OCI-M2 (cell line): Measurements from ENCODE around the gene RTN3.
"Not testable (repeated sequence)": the region's sequence is repeated elsewhere in the genome, so short reads cannot be mapped to it uniquely, and the experiment has no call there.

Experiments used
- DNase-seq: peaks from one replicate; lab custom pipeline; 2025; ENCODE audit not compliant: unreplicated experiment; lab: John Stamatoyannopoulos, UW

RTN3 gene

DNA sequence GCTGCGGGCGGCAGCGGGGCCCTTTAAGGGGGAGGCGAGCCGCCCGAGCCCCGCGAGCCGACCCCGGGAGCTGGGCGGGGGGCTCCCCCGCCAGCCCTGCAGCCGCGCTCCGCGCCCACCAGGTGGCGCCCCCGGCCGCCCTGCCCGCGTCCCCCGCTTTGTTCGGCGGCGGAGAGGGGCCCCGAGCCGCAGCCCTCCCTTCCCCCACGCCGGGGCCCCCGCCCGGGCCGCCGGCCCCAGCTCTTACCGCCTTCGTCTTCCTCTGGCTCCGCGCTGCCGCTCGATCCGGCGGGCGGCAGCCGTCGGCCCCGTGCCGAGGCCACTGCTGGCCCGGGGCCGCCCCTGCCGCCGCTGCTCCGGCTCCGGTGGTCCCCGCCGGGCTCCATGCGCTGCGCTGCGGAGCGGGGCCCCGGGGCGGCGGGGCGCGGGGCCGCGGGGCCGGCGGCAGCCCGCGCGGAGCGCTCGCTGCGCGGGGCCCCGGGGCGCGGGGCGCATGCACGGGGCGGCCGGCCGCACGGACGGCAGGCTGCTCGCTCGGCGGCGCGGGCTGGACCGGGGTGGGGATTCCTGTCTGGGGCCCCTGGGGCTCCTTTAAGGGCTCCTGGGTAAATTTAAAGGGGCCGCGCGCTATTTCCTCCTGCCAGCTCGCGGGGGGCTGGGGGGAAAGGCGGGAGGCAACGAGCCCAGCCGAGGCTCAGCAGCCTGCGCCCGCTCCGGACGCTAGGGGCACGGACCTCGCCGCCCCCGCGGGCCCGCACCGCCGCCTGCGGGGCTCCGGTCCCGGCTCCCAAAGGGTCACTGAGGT lies 87.1 kb downstream of the RTN3 start, which contains the start of gene ZFTA:
ZFTA (minus strand) TSS at position 539 of the 805 bp plus-strand sequence; CDS start at position 386, 153 bp downstream.
- no peak for DNase-seq

DNA sequence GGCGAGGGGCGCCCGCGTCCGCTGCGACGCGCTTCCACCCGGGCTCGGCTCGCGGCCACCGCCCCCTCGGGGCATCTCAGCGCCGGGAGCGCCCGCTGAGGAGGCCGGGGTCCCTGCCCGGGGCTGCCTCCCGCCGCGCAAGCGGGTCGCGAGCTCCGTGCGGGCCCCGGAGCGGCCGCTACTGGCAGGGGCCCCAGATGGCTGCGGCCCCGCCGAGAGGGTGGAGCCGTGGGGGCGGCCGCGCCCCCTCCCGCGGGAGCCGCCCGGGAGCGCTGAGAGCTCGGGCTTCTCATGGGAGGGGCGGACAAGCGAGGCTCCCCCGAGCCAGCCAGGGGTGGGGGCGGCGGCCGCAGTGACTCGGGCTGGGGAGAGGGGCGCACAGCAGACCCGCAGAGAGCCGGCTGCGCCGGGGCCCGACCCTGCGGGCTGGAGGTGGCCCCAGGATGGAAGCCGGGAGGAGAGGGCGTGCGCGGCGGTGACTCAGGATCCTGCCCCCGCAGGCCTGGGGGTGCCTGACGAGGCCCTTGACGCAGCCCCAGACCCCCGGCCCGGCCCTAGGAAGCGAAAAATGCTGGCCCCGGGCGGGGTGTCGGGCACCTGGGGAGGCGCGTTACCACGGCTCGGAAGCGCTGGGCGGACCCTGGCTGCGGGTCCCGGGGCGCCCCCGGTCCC lies 87.9 kb downstream of the RTN3 start:
- DNase-seq = no peak

DNA sequence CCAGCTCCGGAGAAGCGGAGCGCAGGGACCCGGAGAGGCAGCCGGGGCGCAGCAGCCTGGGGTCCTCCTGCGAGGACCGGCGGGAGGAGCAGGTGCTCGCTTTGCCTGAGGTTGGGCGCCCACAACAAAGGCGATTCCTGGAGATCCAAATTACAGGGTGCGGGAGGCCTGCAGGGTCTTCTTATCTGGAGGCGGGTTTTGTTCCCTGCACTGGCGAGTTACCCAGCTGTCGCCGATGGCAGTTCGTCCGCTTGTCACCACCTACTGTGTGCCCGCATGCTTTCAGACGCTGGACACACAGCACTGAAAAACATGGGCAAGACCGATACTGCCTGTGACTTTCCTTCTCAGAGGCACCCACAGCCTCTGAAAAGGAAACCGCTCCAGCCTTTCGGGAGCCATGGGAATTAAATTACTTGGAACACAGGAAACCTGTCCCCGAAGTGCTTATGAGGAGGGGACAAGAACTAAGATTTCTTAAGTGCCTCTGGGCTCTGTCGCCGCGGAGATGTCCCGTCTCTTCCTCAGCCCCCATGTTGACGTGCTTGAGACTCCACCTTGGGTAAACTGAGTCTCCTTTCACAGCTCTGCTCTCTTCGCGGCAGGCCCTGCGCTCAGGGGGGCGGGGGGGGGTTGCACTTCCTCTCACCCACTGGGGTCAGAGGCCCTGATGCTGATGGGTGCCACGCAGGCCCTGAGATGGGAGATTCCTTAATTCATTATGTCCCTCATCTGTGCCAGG lies 88.6 kb downstream of the RTN3 start:
- no peak for DNase-seq

DNA sequence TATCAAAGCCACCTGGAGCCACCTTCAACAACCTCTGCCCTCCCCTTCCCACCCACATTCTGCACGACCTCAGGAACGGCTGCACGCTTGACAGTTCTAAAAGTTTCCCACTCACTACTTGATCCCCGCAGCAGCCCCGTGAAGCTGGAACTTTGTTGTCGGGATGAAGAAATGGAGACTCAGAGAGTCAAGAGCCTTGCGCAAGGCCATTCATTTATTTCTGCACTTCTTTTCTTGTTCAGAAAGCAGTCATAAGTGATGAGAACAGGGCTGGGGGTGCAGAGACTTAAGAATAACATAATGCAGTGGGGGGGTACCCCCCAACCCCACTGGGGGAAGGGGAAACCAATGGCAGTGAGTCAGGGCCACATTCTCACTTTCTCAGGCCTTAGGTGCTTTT lies 89.5 kb downstream of the RTN3 start:
- no peak for DNase-seq

DNA sequence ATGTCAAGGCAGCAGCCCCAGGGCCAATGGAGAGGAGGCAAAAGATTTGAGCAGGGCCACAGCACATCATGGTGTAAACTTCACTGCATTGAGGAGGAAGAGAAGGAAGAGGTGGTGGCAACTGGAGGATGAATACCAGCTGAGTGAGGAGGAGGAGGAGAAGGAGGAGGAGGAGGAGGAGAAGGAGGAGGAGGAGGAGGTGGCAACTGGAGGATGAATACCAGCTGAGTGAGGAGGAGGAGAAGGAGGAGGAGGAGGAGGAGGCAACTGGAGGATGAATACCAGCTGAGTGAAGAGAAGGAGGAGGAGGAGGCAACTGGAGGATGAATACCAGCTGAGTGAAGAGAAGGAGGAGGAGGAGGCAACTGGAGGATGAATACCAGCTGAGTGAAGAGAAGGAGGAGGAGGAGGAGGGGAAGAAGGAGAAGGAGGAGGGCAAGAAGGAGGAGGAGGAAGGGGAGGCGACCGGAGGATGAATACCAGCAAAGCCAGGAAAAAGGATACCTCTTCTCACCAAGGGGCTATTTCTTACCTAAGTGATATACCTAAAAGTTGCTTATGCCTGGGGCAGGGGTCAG lies 90.5 kb downstream of the RTN3 start:
- DNase-seq = not testable (repeated sequence)

DNA sequence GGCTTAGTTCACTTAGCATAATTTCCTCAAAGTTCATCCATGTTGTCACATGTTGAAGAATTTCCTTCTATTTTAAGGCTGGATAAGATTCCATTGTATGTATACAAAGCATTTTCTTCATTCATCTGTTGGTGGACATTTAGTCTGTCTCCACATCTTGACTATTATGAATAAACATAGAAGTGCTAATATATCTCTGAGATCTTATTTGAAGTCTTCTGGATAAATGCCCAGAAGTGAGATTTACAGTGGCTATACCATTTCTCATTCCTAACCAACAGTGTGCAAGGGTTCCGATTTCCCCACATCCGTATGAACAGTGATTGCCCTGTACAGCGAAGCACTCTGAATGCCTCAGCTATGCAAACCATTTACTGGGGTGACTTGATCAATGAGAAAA lies 93.9 kb downstream of the RTN3 start:
- no peak for DNase-seq

DNA sequence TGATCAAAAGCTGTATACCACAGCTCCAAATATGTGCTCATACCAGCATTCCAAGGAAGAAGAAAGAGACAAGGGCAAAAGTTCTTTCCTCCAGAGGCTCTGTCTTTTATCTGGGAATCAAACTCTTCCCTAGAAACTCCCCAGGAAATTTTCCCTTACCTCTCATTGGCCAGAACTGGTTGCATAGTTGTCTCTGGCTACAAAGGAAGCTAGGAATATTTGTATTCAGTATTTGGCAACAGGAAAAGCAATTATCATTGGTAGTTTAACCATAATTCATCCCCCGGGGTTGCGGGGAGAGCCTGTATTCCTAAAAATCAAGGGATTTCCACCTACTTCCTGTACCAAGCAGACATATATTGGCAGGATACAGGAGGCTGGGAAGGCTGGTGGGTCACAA lies 97.7 kb downstream of the RTN3 start:
- DNase-seq = no peak

DNA sequence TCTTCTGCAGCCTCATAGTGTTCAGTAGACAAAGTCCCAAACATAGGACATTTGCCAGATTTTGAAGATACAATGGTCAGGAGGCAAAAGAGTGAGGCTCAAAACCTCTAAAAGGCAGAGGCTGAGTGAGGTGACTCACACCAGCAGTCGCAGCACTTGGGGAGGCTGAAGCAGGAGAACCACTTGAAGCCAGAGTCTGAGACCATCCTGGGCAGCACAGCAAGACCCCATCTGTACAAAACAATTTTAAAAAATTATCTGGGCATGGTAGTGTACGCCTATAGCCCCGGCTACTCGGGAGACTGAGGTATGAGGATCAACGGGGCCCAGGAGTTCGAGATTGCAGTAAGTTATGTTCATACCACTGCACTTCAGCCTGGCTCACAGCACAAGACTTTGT lies 101.4 kb downstream of the RTN3 start:
- no peak for DNase-seq

DNA sequence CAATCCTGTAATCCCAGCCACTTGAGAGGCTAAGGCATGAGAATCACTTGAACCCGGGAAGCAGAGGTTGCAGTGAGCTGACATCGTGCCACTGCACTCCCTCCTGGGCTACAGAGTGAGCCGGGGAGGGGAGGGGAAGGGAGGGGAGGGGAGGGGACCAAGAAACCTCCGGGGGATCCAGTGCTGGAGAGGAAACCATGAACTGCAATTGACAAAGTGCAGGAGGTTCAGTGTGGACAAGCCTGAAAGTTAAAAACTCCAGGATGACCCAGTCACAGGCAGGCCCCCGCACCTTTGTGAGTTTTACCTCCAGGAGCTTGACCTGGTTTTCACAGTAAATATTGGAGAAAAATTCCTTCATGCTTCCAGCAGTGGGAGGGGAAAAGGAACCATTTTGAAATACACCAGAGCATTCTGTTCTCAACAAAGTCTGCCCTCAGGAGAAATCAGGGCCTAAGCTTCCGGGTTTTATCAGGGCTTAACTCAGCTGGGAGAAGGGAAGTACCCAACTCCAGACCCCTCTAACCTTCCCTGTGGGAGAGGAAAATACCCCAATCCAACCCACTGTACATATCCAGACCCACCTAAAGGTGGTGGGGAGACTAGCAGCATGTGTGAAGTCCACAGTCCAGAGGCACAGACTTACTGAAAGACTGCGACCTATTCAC lies 102.8 kb downstream of the RTN3 start:
- no peak for DNase-seq

DNA sequence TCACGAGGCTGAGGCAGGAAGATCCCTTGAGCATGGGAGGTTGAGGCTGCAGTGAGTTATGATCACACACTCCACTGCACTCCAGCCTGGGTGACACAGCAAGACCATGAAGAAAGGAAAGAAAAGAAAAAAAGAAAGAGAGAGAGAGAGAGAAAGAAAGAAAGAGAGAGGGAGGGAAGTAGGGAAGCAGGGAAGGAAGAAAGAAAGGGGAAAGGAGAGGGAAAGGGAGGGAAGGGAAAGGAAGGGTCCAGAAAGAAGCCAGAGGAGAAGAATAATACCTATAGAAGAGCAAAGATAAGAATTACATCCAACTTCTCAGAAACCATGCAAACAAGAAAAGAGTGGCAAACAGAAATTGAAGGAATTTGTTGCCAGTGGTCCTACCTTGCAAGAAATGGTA lies 104.5 kb downstream of the RTN3 start:
- no peak for DNase-seq

DNA sequence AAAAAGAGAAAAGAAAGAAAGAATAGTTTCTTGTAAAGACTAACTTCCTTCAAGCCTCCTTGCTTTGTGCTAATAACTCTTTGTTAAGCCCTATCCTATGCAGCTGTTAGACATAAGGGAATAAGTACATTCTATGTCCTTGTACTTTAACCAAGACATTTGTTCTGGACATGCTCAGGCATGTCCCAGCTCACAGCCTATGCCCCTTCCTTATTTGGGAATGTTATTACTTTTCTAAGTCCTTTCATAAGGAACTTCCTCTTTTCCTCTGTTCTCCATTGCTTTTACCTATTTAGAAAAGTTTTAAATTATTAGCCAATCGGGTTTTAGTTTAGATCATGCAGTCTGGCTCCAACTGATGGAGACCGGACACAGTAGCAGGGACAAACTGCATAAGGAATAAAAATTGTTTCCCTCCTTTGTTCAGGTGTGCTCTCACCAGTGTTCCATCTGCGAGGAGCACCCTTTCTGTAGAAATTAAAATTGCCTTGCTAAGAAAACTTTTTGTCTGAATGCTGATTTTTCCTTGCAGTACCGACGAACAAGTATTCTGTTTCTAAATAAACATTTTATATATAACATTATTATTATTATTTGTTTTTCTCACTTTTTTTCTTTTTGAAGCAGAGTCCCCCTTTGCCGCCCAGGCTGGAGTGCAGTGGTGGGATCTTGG lies 110.3 kb downstream of the RTN3 start:
- no peak for DNase-seq

DNA sequence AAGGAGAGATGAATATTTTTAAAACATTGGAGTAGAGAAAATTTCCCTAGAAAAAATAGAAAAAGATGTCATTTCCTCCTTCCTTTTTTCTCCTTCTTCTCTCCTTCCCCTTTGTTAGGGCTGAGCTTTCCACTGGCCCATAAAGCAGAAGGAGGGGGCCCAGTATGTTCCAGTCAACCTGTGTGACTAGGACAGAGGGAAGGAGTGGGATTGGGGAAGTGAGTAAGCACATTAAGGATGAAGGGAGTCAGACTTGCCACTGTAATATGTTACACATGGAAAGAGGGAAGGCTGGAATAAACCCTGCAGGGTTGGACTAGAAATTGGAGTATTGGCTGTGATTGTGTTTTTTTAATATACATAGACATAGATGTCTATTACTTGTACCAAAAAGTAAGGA lies 111.9 kb downstream of the RTN3 start:
- no peak for DNase-seq

DNA sequence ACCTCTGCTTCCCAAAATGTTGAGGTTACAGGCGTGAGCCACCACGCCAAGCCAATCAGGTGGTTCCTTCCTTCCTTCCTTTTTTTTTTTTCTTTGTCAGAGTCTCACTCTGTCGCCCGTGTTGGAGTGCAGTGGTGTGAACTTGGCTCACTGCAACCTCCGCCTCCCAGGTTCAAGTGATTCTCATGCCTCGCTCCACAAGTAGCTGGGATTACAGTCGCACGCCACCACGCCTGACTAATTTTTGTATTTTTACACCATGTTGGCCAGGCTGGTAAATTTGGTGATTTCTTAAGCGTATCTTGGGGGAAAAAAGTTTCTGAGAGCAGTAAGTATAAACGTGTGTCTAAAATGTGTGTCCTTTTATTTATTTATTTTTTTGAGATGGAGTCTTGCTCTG lies 113.8 kb downstream of the RTN3 start:
- DNase-seq = no peak

DNA sequence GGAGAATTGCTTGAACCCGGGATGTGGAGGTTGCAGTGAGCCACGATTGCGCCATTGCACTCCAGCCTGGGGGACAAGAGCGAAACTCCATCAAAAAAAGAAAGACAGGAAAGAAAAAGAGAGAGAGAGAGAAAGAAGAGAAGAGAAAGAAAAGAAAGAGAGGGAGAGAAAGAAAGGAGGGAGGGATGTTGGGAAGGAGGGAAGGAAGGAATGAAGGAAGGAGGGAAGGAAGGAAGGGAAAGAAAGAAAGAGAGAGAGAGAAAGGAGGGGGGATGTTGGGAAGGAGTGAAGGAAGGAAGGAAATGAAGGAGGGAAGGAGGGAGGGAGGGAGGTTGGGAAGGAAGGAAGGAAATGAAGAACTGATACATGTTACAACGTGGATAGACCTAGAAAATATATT lies 119.6 kb downstream of the RTN3 start:
- DNase-seq = no peak

DNA sequence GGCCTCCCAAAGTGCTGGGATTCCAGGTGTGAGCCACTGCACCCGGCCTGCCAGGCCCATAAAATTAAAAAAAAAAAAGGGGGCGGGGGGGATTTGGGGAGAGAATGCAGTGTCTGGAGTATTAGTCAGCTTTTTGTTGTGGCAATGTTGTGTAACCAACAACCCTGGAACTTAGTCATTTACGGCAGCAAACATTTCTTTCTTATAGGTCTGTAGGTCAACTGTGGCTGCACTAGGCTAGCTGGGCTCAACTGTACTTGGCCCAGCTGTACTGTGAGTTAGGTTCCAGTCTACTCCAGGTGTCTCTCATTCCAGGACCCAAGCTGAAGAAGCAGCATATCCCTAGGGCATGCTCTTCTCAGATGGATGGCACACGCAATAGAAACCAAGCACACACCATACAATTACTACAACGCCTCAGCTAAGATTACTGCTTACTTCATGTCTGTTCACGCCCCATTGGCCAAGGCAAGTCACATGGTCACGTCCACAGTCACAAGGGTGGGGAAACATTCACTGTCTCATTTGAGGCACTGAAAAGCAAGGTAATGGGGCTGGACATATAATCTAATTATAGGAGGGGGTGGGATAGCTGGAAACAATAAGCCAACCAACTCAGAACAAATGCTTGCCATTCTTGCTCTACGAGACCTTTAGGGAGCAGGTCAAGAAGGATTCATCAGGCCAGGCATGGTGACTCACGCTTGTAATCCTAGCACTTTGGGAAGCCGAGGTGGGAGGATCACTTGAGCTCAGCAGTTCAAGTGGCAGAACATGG lies 121.5 kb downstream of the RTN3 start:
- DNase-seq = no peak

DNA sequence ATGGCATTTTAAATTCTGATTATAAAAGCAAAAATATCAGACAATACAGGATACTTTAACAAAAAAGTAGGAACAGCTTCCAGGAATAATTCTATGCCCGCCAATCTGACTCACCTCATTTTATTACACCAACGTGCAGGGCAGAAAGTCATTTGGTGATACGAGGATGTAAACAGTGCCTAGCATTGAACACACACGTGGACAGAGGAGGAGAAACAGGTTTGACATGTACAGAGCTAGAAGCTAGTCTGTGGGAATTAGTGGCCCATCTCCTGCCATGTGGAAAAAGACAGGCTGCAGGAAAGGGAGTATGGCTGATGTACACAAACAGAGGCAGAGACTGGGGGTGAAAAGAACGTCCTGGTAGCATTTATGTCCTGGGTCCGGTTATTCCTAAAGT lies 123.0 kb downstream of the RTN3 start:
- no peak for DNase-seq

DNA sequence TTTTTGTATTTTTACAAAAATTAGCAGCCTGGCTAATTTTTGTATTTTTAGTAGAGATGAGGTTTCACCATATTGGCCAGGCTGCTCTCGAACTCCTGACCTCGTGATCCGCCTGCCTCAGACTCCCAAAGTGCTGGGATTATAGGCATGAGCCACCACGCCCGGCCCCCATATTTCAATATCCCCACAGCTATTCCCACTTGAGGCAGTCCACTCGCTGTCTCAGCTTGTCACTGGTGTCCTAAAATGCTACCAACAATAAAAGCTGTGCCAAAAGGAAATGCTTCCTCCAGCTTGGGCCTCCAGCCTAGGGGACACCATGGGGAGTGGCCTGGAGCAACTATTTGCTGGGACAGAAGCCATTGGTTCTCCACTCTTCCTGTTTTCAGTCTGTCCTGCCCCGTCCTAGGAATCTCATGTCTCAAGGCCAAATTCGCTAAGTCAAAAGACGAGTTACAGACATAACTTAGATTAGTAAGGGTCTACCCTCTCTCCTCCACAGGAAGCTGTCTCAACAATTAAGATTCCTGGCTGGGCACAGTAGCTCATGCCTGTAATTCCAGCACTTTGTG lies 124.6 kb downstream of the RTN3 start:
- no peak for DNase-seq
